Measurements from ENCODE around the gene PSD4.

DNA sequence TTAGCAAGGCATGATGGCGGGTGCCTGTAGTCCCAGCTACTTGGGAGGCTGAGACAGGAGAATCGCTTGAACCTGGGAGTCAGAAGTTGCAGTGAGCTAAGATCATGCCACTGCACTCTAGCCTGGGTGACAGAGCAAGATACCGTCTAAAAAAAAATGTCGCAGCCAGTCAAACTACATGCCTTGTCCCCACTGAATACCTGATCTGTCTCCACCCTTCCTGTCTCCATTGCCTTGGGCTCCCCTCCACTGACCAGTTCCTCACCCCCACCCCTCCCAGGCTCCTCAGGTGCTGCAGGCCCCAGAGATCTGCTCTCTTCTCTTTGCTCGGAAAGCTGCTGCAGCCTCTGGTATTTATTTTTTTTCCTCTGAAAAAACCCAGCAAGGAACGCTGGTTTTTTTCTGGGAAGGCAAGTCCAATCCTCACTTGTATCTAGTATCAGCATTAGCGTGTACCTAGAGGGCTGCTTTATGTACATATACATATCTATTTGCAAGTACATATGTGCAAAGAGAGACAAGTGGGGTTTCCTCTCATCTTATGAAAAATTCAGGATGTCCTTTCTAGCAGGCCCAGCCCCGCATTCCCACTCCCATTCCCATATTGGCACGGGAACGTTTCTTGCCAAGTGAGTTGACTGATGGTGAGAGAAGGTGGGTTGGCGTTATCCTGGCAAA is 4.4 kb downstream of the PSD4 start:
- no peak for TF ChIP-seq POLR2A (IDR thresholded peaks at IDR 0.05)
- TF ChIP-seq, protein P1, sequence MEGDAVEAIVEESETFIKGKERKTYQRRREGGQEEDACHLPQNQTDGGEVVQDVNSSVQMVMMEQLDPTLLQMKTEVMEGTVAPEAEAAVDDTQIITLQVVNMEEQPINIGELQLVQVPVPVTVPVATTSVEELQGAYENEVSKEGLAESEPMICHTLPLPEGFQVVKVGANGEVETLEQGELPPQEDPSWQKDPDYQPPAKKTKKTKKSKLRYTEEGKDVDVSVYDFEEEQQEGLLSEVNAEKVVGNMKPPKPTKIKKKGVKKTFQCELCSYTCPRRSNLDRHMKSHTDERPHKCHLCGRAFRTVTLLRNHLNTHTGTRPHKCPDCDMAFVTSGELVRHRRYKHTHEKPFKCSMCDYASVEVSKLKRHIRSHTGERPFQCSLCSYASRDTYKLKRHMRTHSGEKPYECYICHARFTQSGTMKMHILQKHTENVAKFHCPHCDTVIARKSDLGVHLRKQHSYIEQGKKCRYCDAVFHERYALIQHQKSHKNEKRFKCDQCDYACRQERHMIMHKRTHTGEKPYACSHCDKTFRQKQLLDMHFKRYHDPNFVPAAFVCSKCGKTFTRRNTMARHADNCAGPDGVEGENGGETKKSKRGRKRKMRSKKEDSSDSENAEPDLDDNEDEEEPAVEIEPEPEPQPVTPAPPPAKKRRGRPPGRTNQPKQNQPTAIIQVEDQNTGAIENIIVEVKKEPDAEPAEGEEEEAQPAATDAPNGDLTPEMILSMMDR (IDR thresholded peaks at IDR 0.05), result no peak

All from adrenal gland (tissue), 5 donors.